PC-9 (cell line): ENCODE data around the gene OXSR1.

Experiments
- CTCF ChIP-seq: fragments of 200-600 bp; sonication (generic); conservative IDR thresholded peaks from 2 replicates; pipeline ENCODE4 v1.6.1; 2017; ENCODE audit warnings: mixed run types, antibody characterized with exemption, mild to moderate bottlenecking, moderate library complexity
- EZH2 ChIP-seq: fragments of 200-600 bp; sonication (generic); IDR thresholded peaks from 2 replicates; pipeline ENCODE4 v1.8.0; 2017; ENCODE audit warnings: antibody characterized with exemption, low read depth

GRCh38 chr3:38235466-38235865 lies 70.1 kb downstream of the OXSR1 start:
- no peak for TF ChIP-seq EZH2
- no peak for TF ChIP-seq CTCF
